ENCODE measurements around the gene PRKG1. TPM values are rescaled to one million over a fixed set of nuclear protein-coding genes. Genes with fewer than 3 reads are reported as not detected.

The PRKG1 gene
- polyA plus RNA-seq, 4 donors, result 0.45 to 7.4 (median 1.3) TPM

DNA sequence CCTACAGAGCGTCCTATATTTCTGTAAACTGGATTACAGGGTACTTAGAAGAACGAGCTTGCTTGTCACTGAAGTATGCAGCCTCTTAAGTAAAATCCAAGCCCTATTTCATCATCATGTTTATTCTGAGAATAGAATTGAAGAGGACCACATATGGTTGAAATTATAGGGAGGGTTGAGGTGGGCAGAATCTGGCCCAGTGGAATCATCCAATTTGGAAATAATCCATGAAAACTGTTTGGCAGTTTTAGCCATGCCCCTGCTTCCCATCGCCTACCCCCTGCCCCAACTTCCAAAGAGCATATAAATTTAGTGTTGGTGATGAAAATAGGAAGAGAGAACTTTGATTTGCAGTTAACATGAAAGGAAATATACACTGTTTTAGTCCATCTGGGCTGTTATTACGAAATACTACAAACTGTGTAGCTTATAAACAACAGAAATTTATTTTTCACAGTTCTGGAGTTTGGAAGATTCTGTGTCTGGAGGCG is 150.4 kb downstream of the PRKG1 start:
- Histone ChIP-seq H3K4me1 (ENCODE audit: control insufficient read depth in 3 of 3, insufficient read depth in 2 of 3, low read depth in 1 of 3, low read length in 2 of 3) (no peaks in the 10 kb centered on the region), H3K27me3 (ENCODE audit: control insufficient read depth in 3 of 3, insufficient read depth in 3 of 3, low read length in 3 of 3) (no peaks in the 10 kb centered on the region), H3K4me3 (ENCODE audit: low read depth in 1 of 3, low read length in 3 of 3) (no peak overlapping the region), H3K36me3 (ENCODE audit: control insufficient read depth in 3 of 3, insufficient read depth in 2 of 3, low read depth in 1 of 3, low read length in 3 of 3) (no peaks in the 10 kb centered on the region), H3K27ac (ENCODE audit: low read depth in 1 of 3, low read length in 2 of 3) (peak overlapping the region in 1 of 3 donors; percentile 75), H3K9me3 (ENCODE audit: control insufficient read depth in 2 of 2, insufficient read depth in 1 of 2, low read depth in 1 of 2, low read length in 1 of 2) (no peaks in the 10 kb centered on the region)
- no peak for DNase-seq
- no peak for FAIRE-seq
- 57 to 85% (median 77%) methylated on average over 5 of the region's 5 CpGs for WGBS, 3 donors

DNA sequence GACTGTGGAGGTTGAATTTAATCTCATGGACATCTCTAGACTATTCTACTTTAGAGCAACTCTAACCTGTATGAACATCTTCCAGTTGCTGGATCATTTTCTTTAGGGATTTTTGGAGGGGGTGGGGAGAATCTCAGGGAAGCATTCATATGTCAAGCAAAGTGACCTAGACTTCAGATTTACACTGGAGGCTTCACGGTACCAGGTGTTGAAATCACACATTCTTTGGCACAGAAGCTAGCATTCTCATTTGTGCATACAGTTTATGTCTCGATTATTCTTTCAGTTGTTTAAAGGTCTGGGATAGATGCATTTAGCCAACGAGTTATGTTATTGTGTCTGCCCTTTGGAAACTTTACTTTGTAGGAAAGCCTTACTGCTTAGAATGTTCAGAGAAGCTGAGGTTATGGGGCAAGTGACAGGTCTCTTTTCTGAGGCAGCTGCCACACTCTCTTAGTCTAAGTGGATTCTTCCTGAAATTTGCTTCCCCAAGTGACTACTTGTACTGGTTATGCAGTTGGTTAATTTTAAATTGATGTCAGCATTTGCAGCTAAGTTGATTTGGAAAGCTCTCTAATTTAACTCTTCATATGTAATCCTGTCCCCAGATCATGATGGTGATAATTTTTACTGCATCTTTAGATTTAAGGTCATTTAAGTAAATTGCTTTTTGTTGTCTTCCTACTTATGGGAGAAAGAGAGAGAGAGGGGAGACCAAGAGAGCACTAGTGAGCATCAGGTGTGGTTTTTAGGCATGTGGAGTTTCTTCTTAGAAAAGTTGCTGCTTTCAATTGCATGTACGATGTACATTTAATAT is 153.8 kb downstream of the PRKG1 start:
- Histone ChIP-seq H3K9me3 (ENCODE audit: control insufficient read depth in 2 of 2, insufficient read depth in 1 of 2, low read depth in 1 of 2, low read length in 1 of 2) (no peaks in the 10 kb centered on the region), H3K27ac (ENCODE audit: low read depth in 1 of 3, low read length in 2 of 3) (no peak overlapping the region), H3K27me3 (ENCODE audit: control insufficient read depth in 3 of 3, insufficient read depth in 3 of 3, low read length in 3 of 3) (no peaks in the 10 kb centered on the region), H3K4me3 (ENCODE audit: low read depth in 1 of 3, low read length in 3 of 3) (no peak overlapping the region), H3K36me3 (ENCODE audit: control insufficient read depth in 3 of 3, insufficient read depth in 2 of 3, low read depth in 1 of 3, low read length in 3 of 3) (no peaks in the 10 kb centered on the region), H3K4me1 (ENCODE audit: control insufficient read depth in 3 of 3, insufficient read depth in 2 of 3, low read depth in 1 of 3, low read length in 2 of 3) (no peaks in the 10 kb centered on the region)
- FAIRE-seq (no peak), DNase-seq (no peak)
- 54 to 73% (median 62%) methylated on average over 4 of the region's 4 CpGs for WGBS, 3 donors

DNA sequence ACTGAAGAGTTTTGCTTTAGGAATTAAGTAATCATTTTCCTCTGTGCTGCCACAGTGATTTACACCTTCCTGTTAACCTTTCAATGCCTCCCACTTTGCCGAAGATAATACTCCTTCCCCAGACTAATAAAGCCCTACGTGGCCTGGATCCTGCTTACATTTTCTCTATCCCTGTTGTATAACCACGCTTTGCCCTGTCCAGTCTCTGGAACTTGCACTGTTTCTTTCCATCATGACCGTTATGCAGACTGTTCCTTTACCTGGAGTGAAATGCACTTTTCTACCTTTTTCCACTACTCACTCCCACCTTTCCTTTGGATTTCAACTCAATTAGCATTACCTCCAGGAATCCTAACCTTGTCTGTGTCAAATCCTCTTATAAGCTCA is 154.4 kb downstream of the PRKG1 start:
- DNase-seq (no peak), FAIRE-seq (no peak)
- Histone ChIP-seq H3K27me3 (ENCODE audit: control insufficient read depth in 3 of 3, insufficient read depth in 3 of 3, low read length in 3 of 3) (no peaks in the 10 kb centered on the region), H3K4me1 (ENCODE audit: control insufficient read depth in 3 of 3, insufficient read depth in 2 of 3, low read depth in 1 of 3, low read length in 2 of 3) (no peaks in the 10 kb centered on the region), H3K27ac (ENCODE audit: low read depth in 1 of 3, low read length in 2 of 3) (no peak overlapping the region), H3K36me3 (ENCODE audit: control insufficient read depth in 3 of 3, insufficient read depth in 2 of 3, low read depth in 1 of 3, low read length in 3 of 3) (no peaks in the 10 kb centered on the region), H3K9me3 (ENCODE audit: control insufficient read depth in 2 of 2, insufficient read depth in 1 of 2, low read depth in 1 of 2, low read length in 1 of 2) (no peaks in the 10 kb centered on the region), H3K4me3 (ENCODE audit: low read depth in 1 of 3, low read length in 3 of 3) (no peak overlapping the region)
- WGBS, 3 donors, result 62 to 76% (median 63%) methylated on average over 4 of the region's 4 CpGs

DNA sequence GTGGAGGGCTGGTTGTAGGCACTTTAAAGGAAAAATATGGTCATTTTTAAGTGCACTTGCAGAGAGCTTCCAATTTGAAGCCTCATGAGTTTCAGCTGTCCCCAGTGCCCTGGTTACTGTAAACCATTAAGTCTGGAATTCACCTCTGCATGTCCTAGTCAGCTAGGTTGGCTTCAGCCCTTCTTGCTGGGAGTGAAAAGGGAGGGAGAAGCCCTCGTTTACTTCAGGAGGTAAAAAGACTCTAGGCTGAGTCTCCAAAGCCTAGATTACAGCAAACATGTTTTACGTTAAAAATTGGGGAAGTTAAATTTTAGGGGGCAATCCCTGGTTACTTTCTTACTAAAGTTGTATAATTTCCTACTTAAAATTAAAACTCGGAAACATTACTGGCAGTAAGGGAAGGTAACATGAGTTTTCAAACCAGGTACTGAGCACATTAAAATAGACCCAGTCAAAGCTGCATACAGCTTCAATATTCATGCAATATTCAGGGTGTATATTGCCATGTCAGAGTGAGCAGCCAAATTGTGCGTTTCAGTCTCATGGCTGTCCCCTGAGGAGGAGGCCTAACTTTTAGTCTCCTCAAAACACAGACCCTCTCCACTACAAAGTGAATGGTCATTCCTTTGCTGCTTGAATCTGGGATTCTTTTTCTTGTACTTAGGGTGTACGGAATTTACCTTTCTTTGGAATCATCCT is 156.7 kb downstream of the PRKG1 start:
- Histone ChIP-seq H3K4me3 (ENCODE audit: low read depth in 1 of 3, low read length in 3 of 3) (no peak overlapping the region), H3K27me3 (ENCODE audit: control insufficient read depth in 3 of 3, insufficient read depth in 3 of 3, low read length in 3 of 3) (no peaks in the 10 kb centered on the region), H3K9me3 (ENCODE audit: control insufficient read depth in 2 of 2, insufficient read depth in 1 of 2, low read depth in 1 of 2, low read length in 1 of 2) (no peaks in the 10 kb centered on the region), H3K27ac (ENCODE audit: low read depth in 1 of 3, low read length in 2 of 3) (no peak overlapping the region), H3K36me3 (ENCODE audit: control insufficient read depth in 3 of 3, insufficient read depth in 2 of 3, low read depth in 1 of 3, low read length in 3 of 3) (no peaks in the 10 kb centered on the region), H3K4me1 (ENCODE audit: control insufficient read depth in 3 of 3, insufficient read depth in 2 of 3, low read depth in 1 of 3, low read length in 2 of 3) (no peaks in the 10 kb centered on the region)
- WGBS, 3 donors, result 76 to 83% (median 80%) methylated on average over 5 of the region's 5 CpGs
- no peak for FAIRE-seq
- DNase-seq, result no peak

DNA sequence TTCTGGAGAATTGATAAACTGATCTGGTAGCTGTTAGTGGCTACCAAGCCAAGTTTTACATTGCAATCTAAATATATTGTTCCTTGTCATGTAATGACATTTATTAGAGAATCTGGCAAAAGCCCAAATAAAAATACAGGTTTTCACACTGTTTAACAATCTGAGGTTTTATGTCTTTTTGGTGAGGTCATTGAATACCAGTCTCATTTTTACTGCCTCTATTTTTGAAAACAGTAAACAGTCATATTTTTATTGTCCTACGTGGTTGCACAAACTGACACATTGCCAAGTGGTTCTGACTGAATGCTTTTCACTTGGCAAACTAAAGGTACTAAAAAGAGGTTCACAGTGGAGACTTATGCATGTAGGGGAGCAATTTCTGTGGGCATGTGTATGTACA is 157.5 kb downstream of the PRKG1 start:
- Histone ChIP-seq H3K36me3 (ENCODE audit: control insufficient read depth in 3 of 3, insufficient read depth in 2 of 3, low read depth in 1 of 3, low read length in 3 of 3) (no peaks in the 10 kb centered on the region), H3K4me3 (ENCODE audit: low read depth in 1 of 3, low read length in 3 of 3) (no peak overlapping the region), H3K9me3 (ENCODE audit: control insufficient read depth in 2 of 2, insufficient read depth in 1 of 2, low read depth in 1 of 2, low read length in 1 of 2) (no peaks in the 10 kb centered on the region), H3K27ac (ENCODE audit: low read depth in 1 of 3, low read length in 2 of 3) (no peak overlapping the region), H3K27me3 (ENCODE audit: control insufficient read depth in 3 of 3, insufficient read depth in 3 of 3, low read length in 3 of 3) (no peaks in the 10 kb centered on the region), H3K4me1 (ENCODE audit: control insufficient read depth in 3 of 3, insufficient read depth in 2 of 3, low read depth in 1 of 3, low read length in 2 of 3) (no peaks in the 10 kb centered on the region)
- 14 to 35% (median 22%) methylated on average over 1 of the region's 1 CpG for WGBS, 3 donors
- no peak for FAIRE-seq
- no peak for DNase-seq

DNA sequence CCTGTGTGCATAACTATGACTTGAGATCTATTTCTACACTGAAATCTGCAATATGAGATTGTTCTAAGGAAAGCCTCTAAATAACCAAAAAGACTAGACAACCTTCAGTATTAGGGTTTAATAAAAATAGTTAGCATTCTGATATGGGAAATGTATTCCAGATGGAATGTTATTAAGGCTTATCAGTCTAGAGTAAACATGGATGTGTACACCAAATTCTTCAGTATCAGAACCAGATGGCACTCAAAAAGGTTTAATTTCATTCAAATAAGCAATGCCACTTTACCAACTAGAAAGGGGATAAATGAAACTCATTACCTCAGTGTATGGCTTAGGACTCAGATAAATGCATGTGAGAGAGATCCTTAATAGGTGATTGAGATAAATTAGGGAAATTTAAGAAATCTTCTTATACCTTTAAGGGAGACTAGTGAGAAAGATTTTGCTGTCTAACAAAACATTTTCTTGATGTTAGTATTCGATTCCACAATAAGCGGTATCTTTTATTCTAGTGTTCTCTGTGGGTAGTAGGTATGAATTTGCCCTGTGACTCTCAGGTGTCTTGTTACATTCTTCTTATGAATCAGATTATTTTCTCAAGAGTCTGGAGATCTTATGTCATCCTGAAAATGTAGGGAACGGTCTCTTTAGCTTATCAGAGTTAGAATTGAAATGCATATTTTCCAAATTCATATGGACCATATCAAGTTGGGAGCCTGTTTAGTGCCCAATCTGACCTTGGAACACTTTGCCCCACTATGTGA is 159.2 kb downstream of the PRKG1 start:
- 92 to 97% (median 96%) methylated on average over 3 of the region's 3 CpGs for WGBS, 3 donors
- no peak overlapping the region for H3K4me3 ChIP-seq (ENCODE audit: low read depth in 1 of 3, low read length in 3 of 3)
- no peaks in the 10 kb centered on the region for H3K36me3 ChIP-seq (ENCODE audit: control insufficient read depth in 3 of 3, insufficient read depth in 2 of 3, low read depth in 1 of 3, low read length in 3 of 3)
- FAIRE-seq (no peak), DNase-seq (no peak)
- H3K27ac ChIP-seq (ENCODE audit: low read depth in 1 of 3, low read length in 2 of 3), result no peak overlapping the region
- no peaks in the 10 kb centered on the region for H3K27me3 ChIP-seq (ENCODE audit: control insufficient read depth in 3 of 3, insufficient read depth in 3 of 3, low read length in 3 of 3)
- H3K4me1 ChIP-seq (ENCODE audit: control insufficient read depth in 3 of 3, insufficient read depth in 2 of 3, low read depth in 1 of 3, low read length in 2 of 3), result no peaks in the 10 kb centered on the region
- H3K9me3 ChIP-seq (ENCODE audit: control insufficient read depth in 2 of 2, insufficient read depth in 1 of 2, low read depth in 1 of 2, low read length in 1 of 2), result no peaks in the 10 kb centered on the region

DNA sequence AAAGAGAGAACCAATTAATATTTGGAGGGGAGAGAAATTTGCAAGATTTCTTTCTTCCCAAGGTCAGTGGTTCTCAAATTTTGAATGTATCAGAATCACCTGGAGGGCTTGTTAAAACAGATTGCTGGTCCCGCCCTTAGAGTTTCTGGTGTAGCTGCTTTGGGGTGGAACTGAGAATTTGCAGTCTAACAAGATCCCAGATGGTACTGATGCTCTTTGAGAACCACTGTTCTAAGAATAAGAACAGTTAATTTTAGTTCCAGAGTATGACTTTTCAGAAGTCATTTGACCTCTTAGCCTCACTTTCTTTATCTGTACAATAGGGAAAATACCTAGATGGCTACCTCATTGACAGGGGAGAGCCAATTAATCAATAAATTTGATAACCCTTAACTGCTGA is 161.6 kb downstream of the PRKG1 start:
- FAIRE-seq, result no peak
- Histone ChIP-seq H3K9me3 (ENCODE audit: control insufficient read depth in 2 of 2, insufficient read depth in 1 of 2, low read depth in 1 of 2, low read length in 1 of 2) (no peaks in the 10 kb centered on the region), H3K27me3 (ENCODE audit: control insufficient read depth in 3 of 3, insufficient read depth in 3 of 3, low read length in 3 of 3) (no peaks in the 10 kb centered on the region), H3K27ac (ENCODE audit: low read depth in 1 of 3, low read length in 2 of 3) (no peak overlapping the region), H3K36me3 (ENCODE audit: control insufficient read depth in 3 of 3, insufficient read depth in 2 of 3, low read depth in 1 of 3, low read length in 3 of 3) (no peaks in the 10 kb centered on the region), H3K4me1 (ENCODE audit: control insufficient read depth in 3 of 3, insufficient read depth in 2 of 3, low read depth in 1 of 3, low read length in 2 of 3) (no peaks in the 10 kb centered on the region), H3K4me3 (ENCODE audit: low read depth in 1 of 3, low read length in 3 of 3) (no peak overlapping the region)
- 88 to 97% (median 92%) methylated on average over 1 of the region's 1 CpG for WGBS, 3 donors
- no peak for DNase-seq

DNA sequence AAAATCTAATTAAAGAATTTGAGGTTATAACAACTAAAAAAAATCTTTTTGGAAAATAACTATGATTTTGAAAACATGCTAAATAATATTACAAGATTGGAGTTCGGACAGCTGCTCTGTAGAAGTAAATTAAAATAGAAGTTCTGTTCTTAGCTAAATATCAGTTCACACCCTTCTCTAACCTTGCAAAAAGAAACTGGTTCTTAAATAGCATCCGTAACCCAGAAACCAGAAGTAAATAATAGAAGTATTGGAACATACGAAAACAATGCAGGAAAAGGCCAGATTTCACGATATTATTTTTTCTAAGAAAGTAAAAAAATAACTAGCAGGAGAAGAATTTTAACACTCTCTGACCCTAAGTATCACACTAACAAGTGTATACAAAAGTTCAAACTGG is 164.7 kb downstream of the PRKG1 start:
- DNase-seq, result no peak
- Histone ChIP-seq H3K27me3 (ENCODE audit: control insufficient read depth in 3 of 3, insufficient read depth in 3 of 3, low read length in 3 of 3) (no peaks in the 10 kb centered on the region), H3K9me3 (ENCODE audit: control insufficient read depth in 2 of 2, insufficient read depth in 1 of 2, low read depth in 1 of 2, low read length in 1 of 2) (no peaks in the 10 kb centered on the region), H3K27ac (ENCODE audit: low read depth in 1 of 3, low read length in 2 of 3) (no peak overlapping the region), H3K4me3 (ENCODE audit: low read depth in 1 of 3, low read length in 3 of 3) (no peak overlapping the region), H3K4me1 (ENCODE audit: control insufficient read depth in 3 of 3, insufficient read depth in 2 of 3, low read depth in 1 of 3, low read length in 2 of 3) (no peaks in the 10 kb centered on the region), H3K36me3 (ENCODE audit: control insufficient read depth in 3 of 3, insufficient read depth in 2 of 3, low read depth in 1 of 3, low read length in 3 of 3) (no peaks in the 10 kb centered on the region)
- WGBS, 3 donors, result 66 to 92% (median 78%) methylated on average over 4 of the region's 4 CpGs
- FAIRE-seq, result no peak
